ENCODE measurements around the gene TUBB6. TPM values are rescaled to one million over a fixed set of nuclear protein-coding genes. Genes with fewer than 3 reads are reported as not detected.

The TUBB6 gene
- total and polyA plus RNA-seq, 5 experiments from 2014 or later = 1.2 to 3.1 (median 2.6) TPM; not detected in 1

DNA sequence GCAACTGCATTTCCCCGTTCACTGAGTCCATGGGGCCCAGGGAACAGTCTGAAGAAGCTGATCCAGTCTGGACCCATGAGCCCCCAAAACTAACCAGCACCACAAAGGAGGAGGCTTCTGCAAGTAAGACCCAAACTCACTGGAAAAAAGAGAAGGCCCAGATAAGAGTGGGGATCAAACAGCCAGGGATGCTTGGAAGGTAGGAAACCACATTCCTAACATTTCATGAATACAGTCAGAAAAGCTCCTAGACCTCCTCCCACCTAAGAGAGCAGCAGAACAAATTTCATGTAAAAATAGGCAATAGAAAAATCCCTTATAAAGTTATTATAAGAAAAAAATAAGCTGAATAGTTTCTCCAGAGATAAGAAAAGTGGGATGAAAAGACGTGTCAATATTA lies 30.3 kb downstream of the TUBB6 start:
- no peak overlapping the region for H3K4me3 Mint-ChIP-seq
- ATAC-seq (no peak), DNase-seq (no peak)
- H3K27ac Mint-ChIP-seq = peak overlapping the region in 1 of 10 donors; percentile 40
- no peaks in the 10 kb centered on the region for H3K9me3 Mint-ChIP-seq
- no peaks in the 10 kb centered on the region for H3K27me3 Mint-ChIP-seq
- peaks cover 9 to 89% (median 47%) of the 10 kb centered on the region in 3 donors for H3K36me3 Mint-ChIP-seq
- peaks cover 0 to 3% (median 0%) of the 10 kb centered on the region in 4 donors for H3K4me1 Mint-ChIP-seq
- POLR2A ChIA-PET = no interaction called here

DNA sequence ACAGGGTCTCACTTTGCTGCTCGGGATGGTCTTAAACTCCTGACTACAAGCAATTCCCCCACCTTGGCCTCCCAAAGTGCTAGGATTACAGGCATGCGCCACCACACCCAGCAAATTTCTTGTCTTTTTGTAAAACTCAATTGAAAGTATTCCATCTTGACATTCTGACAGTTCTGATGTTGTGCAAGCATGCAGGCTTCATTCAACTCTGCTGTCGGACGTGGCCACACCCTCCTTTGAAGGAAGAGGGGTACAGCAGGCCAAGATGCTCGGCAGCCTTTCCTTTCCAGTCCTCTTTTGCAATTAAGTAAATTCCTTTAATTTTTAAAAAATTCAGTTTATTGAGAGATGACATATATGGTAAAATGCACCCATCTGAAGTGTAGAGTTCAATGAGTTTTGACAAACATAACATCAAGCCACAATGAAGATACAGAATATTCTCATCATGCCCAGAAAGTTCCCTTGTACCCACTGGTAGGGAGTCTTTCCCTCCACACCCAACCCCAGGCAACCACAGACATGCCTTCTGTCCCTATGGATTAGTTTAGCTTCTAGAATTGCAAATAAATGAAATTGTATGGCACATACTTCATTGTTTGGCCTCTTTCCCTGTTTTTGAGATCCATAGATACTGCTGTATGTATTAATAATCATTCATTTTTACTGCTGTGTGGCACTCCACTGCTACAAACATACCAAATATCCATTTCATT lies 33.1 kb downstream of the TUBB6 start:
- POLR2A ChIA-PET = no interaction called here
- H3K4me3 Mint-ChIP-seq = no peak overlapping the region
- DNase-seq (no peak), ATAC-seq (no peak)
- peaks cover 0 to 1% (median 0%) of the 10 kb centered on the region in 4 donors for H3K4me1 Mint-ChIP-seq
- no peaks in the 10 kb centered on the region for H3K9me3 Mint-ChIP-seq
- no peaks in the 10 kb centered on the region for H3K27me3 Mint-ChIP-seq
- H3K36me3 Mint-ChIP-seq = peaks cover 5 to 89% (median 44%) of the 10 kb centered on the region in 3 donors
- H3K27ac Mint-ChIP-seq = peak overlapping the region in 1 of 10 donors; percentile 7

DNA sequence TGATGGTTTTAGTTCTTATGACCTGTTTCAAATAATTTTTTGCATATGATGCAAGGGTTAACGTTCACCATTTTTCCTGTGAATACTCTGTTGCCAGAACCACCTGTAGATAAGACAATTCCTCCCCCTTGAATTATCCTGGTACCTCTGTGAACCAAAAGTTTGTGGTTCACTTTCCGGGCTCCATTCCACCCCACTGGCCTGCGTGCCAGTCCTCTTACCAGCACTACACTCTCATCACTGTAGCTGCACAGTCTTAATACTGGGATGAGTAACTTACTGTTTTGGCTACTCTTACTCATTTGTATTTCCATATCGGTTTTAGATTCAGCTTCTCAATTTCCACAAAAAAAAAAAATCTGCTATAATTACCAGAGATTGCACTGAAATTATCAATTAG lies 34.6 kb downstream of the TUBB6 start:
- DNase-seq = no peak
- Mint-ChIP-seq H3K27ac (peak overlapping the region in 1 of 10 donors; percentile 35), H3K9me3 (no peaks in the 10 kb centered on the region), H3K4me3 (no peak overlapping the region), H3K27me3 (no peaks in the 10 kb centered on the region), H3K4me1 (peaks cover 0 to 1% (median 0%) of the 10 kb centered on the region in 4 donors), H3K36me3 (peaks cover 5 to 90% (median 44%) of the 10 kb centered on the region in 3 donors)
- POLR2A ChIA-PET = no interaction called here
- no peak for ATAC-seq

DNA sequence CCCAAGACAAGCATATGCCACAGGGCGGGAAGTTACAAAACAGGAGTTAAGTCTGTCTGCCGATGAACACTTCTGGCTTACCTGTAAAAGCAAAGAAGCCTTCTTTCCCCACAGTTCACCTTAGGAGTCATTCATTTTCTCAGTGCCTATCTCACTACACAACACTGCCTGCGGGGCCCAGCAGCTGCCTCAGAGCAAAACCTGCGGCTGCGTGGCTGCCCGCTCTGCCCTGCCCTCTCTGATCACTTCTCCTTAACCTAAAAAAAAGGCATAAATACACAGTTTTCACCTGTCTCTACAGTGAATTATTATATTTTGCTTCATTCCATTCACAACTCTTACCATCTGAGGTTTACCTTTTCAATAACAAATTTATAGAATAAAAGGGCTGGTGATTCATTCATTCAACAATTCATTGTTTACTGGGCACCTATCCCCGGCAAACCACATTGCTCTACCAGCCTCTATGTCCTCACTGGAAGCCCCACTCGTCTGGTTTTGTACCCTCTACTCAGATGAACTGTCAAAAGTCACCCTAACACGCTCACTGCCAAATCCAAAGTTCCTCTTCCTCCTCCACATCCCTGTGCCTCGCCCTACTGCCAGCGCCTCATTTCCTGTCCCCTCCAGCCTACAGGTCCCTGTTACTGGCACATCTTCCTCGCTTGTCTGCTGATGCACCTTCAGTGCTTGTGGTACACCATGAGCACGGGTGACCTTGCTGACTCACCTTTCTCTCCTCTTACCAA lies 37.6 kb downstream of the TUBB6 start:
- Mint-ChIP-seq H3K4me3 (no peak overlapping the region), H3K27ac (peak overlapping the region in 6 of 10 donors; percentile 34 to 90 (median 54)), H3K4me1 (peaks cover 0 to 1% (median 0%) of the 10 kb centered on the region in 4 donors), H3K9me3 (no peaks in the 10 kb centered on the region), H3K36me3 (peaks cover 5 to 97% (median 47%) of the 10 kb centered on the region in 3 donors), H3K27me3 (no peaks in the 10 kb centered on the region)
- POLR2A ChIA-PET = no interaction called here
- DNase-seq (no peak), ATAC-seq (no peak)

DNA sequence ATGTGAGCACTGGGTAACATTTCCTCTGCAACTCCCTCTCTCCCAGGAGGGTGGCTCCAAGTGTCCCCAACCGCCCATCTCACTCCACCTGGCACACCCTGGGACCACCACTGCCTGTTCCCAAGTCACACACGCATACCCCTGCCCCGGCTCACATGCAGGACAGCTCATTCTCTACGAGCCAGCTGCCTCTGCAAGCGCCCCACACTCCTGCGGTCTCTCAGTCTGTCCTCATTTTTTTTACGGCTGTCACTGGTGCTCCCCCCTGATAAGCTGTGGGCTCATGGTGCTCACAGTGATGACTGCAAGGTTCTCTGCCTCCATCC lies 38.2 kb downstream of the TUBB6 start:
- Mint-ChIP-seq H3K36me3 (peaks cover 7 to 97% (median 51%) of the 10 kb centered on the region in 3 donors), H3K27ac (peak overlapping the region in 4 of 10 donors; percentile 34 to 90 (median 76)), H3K4me3 (no peak overlapping the region), H3K4me1 (peaks cover 0 to 1% (median 0%) of the 10 kb centered on the region in 4 donors), H3K27me3 (no peaks in the 10 kb centered on the region), H3K9me3 (no peaks in the 10 kb centered on the region)
- ATAC-seq = no peak
- DNase-seq = no peak
- POLR2A ChIA-PET = no interaction called here

DNA sequence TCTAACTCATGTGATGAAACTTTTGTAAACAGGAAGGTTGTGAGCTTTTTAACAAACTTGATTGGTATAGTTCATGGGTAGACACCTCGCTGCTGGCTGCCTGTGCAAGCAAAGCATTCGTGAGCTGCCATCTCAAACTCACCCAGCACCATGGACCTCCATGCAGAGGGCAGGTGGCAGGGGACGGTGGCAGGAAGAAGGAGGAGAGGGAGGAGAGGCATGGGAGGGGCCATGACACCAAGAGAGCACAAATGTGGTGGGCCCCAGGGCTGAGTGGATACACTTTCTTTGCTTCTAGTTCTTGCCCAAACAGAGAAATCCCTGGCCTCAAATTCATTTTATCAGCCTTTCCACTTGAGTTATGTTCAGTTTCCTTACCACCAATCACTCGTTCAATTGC lies 39.9 kb downstream of the TUBB6 start:
- POLR2A ChIA-PET = no interaction called here
- Mint-ChIP-seq H3K4me1 (peaks cover 0 to 1% (median 0%) of the 10 kb centered on the region in 4 donors), H3K27me3 (no peaks in the 10 kb centered on the region), H3K9me3 (no peaks in the 10 kb centered on the region), H3K27ac (peak overlapping the region in 3 of 10 donors; percentile 15 to 60 (median 53)), H3K36me3 (peaks cover 4 to 95% (median 45%) of the 10 kb centered on the region in 3 donors), H3K4me3 (no peak overlapping the region)
- DNase-seq (no peak), ATAC-seq (no peak)

DNA sequence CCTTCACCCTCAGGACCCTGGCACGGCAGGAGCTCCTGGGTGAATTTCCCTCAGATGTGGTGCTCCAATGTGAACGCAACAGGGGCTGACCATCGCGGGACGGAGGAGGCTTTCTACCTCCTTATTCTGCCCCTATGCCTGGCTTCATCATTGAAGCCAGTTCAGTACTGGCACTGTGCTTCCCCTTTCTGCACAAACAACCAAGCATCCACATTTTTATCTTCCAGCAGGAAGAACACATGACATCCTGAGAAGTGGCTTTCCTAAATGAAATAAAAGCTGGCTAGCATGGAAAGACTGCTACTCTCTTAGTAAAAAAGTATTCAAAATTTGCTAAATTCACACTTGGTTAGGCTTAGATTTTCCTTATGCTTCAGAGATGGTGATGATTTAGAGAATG lies 44.1 kb downstream of the TUBB6 start:
- Mint-ChIP-seq H3K4me3 (no peak overlapping the region), H3K9me3 (no peaks in the 10 kb centered on the region), H3K4me1 (peaks cover 0 to 2% (median 0%) of the 10 kb centered on the region in 4 donors), H3K27me3 (no peaks in the 10 kb centered on the region), H3K36me3 (peaks cover 4 to 94% (median 27%) of the 10 kb centered on the region in 3 donors), H3K27ac (no peak overlapping the region)
- DNase-seq (no peak), ATAC-seq (no peak)
- POLR2A ChIA-PET = no interaction called here

DNA sequence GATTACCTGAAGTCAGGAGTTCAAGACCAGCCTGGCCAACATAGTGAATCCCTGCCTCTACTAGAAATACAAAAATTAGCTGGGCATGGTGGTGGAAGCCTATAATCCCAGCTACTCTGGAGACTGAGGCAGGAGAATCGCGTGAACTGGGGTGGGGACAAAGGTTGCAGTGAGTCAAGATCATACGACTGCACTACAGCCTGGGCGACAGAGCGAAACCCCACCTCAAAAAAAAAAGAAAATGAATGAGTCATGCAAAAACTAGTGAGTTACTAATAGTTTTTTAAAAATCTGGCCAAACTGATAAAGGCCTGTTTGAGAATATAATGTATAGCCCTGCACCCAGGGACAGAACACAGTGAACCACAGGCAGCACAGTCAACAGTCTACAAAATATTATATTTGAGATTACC lies 51.5 kb downstream of the TUBB6 start:
- Mint-ChIP-seq H3K36me3 (peaks cover 0 to 92% (median 17%) of the 10 kb centered on the region in 3 donors), H3K27ac (no peak overlapping the region), H3K9me3 (no peaks in the 10 kb centered on the region), H3K4me3 (no peak overlapping the region), H3K4me1 (peaks cover 0 to 8% (median 3%) of the 10 kb centered on the region in 4 donors), H3K27me3 (no peaks in the 10 kb centered on the region)
- POLR2A ChIA-PET = no interaction called here
- no peak for DNase-seq
- ATAC-seq = no peak

DNA sequence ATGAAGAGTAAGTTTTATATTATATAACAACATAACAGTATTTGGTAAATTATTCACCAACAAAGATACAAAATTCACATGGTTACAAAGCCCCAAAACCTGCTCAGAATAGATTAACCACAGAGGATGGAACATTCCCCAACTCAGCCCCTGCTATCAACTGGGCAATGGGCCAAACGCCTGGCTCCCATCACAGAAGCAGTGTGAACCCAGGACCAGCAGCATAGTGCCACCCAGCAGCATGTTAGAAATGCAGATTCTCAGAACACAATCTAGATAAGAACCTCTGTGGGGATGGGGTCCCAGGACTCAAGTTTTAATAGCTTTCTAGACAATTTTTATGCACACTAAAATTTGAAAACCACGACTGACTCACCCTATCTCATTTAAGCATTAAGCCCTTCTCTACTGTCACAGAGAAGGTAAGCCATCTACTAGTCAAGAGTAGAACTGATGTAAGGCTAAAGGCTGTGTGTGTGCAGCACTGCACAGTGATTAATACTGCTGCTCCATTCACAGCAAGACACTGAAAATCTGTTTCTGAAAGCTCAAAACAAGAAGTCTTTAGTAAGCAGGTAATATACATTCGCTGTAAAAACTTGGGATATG lies 53.8 kb downstream of the TUBB6 start:
- DNase-seq (no peak), ATAC-seq (no peak)
- Mint-ChIP-seq H3K27me3 (no peaks in the 10 kb centered on the region), H3K4me3 (no peak overlapping the region), H3K9me3 (no peaks in the 10 kb centered on the region), H3K27ac (peak overlapping the region in 2 of 10 donors; percentile 7 to 56), H3K4me1 (peaks cover 0 to 9% (median 7%) of the 10 kb centered on the region in 4 donors), H3K36me3 (peaks cover 0 to 91% (median 26%) of the 10 kb centered on the region in 3 donors)
- POLR2A ChIA-PET = no interaction called here

DNA sequence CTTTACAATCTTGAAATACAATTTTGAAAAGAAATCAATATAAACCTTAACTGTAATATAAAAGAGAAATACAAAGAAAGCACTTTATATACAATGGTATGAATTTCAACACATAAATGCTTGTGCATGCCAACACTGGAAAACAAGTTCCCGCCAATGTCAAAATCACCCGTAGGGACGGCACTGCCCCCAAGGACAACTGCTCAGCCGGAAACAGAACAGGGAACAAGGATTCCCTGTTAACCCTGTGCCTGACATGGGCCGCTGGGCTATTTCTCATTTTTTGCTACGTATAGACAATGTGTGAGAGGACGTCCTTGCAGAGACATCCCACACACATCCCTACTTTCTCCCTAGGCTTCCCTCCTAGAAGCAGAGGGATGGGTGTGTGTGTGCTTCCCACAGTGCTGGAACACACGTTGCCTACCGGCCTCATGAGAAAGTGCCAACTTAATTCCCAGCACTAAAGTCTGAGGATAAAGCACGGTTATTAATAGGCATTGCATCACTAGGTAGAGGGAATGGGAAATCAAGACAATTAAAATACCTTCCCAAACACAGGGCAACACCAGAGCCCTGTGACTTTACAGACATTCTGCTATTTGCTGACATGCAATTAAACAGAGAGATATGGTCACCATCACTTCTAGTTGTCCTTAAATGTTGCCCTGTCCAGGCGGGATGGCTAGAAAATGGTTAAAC lies 54.6 kb downstream of the TUBB6 start:
- no peaks in the 10 kb centered on the region for H3K27me3 Mint-ChIP-seq
- peak overlapping the region in 1 of 10 donors; percentile 7 for H3K27ac Mint-ChIP-seq
- no peak overlapping the region for H3K4me3 Mint-ChIP-seq
- POLR2A ChIA-PET = no interaction called here
- H3K36me3 Mint-ChIP-seq = peaks cover 0 to 92% (median 31%) of the 10 kb centered on the region in 3 donors
- no peaks in the 10 kb centered on the region for H3K9me3 Mint-ChIP-seq
- peaks cover 0 to 13% (median 10%) of the 10 kb centered on the region in 4 donors for H3K4me1 Mint-ChIP-seq
- ATAC-seq (no peak), DNase-seq (no peak)

DNA sequence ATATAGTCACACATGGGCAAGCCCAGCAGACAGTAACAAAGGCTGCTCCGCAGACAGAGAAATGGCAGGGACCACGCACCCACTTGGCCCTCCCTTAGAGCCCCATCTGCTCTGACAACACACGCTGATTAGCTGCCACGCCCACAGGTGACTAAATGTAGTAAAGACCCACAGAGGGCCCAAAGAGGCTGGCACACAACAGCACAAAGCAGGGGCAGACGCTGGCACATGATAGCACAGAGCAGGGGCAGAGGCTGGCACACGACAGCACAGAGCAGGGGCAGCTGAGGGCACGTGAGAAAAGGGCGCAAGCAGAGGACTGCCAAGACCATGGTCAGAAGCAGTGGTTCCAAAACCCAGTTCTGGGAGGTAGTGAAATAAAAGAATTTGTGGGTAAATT lies 58.3 kb downstream of the TUBB6 start:
- Mint-ChIP-seq H3K4me1 (peaks cover 4 to 22% (median 11%) of the 10 kb centered on the region in 4 donors), H3K27ac (peak overlapping the region in 1 of 10 donors; percentile 79), H3K4me3 (no peak overlapping the region), H3K27me3 (no peaks in the 10 kb centered on the region), H3K9me3 (no peaks in the 10 kb centered on the region), H3K36me3 (peaks cover 0 to 82% (median 24%) of the 10 kb centered on the region in 3 donors)
- ATAC-seq = no peak
- DNase-seq = no peak
- POLR2A ChIA-PET = interaction anchor here (0.7 to 1.6 kb wide), 2 partner anchors 11 to 370 kb away, joined by 5 to 7 read pairs; partner anchors contain the start of gene AFG3L2

DNA sequence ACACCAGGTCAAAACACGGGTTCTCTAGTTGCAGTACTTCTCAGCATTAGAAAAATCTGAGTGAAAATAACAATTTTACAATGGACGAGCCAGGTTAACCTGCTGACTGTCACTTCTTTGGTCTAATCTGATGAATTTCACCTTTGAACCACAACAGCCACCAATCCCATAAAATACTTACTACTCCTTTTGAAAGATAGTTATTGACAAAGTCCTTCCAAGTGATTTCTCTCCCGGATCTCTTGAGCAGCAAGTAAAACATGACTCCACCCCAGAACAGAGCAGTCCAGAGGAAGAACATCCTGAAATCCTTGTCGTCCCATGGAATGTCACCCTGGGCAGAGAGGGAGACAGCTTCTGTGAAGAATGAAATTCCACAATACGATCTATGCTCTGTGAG lies 58.7 kb downstream of the TUBB6 start:
- H3K4me3 Mint-ChIP-seq = no peak overlapping the region
- H3K36me3 Mint-ChIP-seq = peaks cover 0 to 78% (median 24%) of the 10 kb centered on the region in 3 donors
- no peak for ATAC-seq
- no peaks in the 10 kb centered on the region for H3K9me3 Mint-ChIP-seq
- POLR2A ChIA-PET = interaction anchor here (1.6 kb wide), 1 partner anchor 10 kb away, joined by 5 read pairs; the partner anchor contains the start of gene AFG3L2
- H3K27ac Mint-ChIP-seq = no peak overlapping the region
- H3K4me1 Mint-ChIP-seq = peaks cover 8 to 26% (median 15%) of the 10 kb centered on the region in 4 donors
- no peak for DNase-seq
- no peaks in the 10 kb centered on the region for H3K27me3 Mint-ChIP-seq
